CD8-positive, alpha-beta memory T cell (primary cell): ENCODE data around the gene IL17C. TPM values are rescaled to one million over a fixed set of nuclear protein-coding genes. Genes with fewer than 3 reads are reported as not detected.

Experiments
- CTCF ChIA-PET: fragments of 350-600 bp; sonication (Branson Sonifier 250); formaldehyde crosslinking; loops from one replicate; lab custom pipeline; 2021; ENCODE audit warnings: antibody characterized with exemption; lab: Charles Lee
- POLR2A ChIA-PET: fragments of 350-600 bp; sonication (Branson Sonifier 250); formaldehyde crosslinking; loops from one replicate; lab custom pipeline; 2021; ENCODE audit warnings: antibody characterized with exemption; lab: Charles Lee
- DNase-seq, 5 donors: peaks; one replicate each; pipeline versions ENCODE4 v3.0.0 to v3.0.0-alpha.2; 2020 to 2022; ENCODE audit warnings: mixed read lengths in 1 of 5
- H3K27ac ChIP-seq: one replicate; pipeline ENCODE4 v1.7.0; 2013; ENCODE audit warnings: low read depth, mild to moderate bottlenecking, low read length, moderate library complexity
- H3K27me3 ChIP-seq: 2 replicates; pipeline ENCODE4 v1.7.0; 2013; ENCODE audit warnings: low read length, mild to moderate bottlenecking; ENCODE audit not compliant: insufficient read depth, poor library complexity, severe bottlenecking
- H3K36me3 ChIP-seq: 2 replicates; pipeline ENCODE4 v1.7.0; 2013; ENCODE audit warnings: mild to moderate bottlenecking, low read length, moderate library complexity; ENCODE audit not compliant: insufficient read depth
- H3K4me1 ChIP-seq: 2 replicates; pipeline ENCODE4 v1.7.0; 2013; ENCODE audit warnings: mild to moderate bottlenecking, low read length, moderate library complexity; ENCODE audit not compliant: insufficient read depth
- H3K4me3 ChIP-seq: 2 replicates; pipeline ENCODE4 v1.7.0; 2013; ENCODE audit warnings: mild to moderate bottlenecking, low read length
- H3K9me3 ChIP-seq: 2 replicates; pipeline ENCODE4 v1.7.0; 2013; ENCODE audit warnings: mild to moderate bottlenecking, low read length
- H3K27ac Mint-ChIP-seq, 8 donors: one replicate each; pipeline ENCODE4 v1.8.0; 2020 to 2021; ENCODE audit warnings: mixed read lengths in 8 of 8, mild to moderate bottlenecking in 6 of 8, inconsistent platforms in 3 of 8, moderate library complexity in 3 of 8
- H3K27me3 Mint-ChIP-seq, 2 donors: one replicate each; pipeline ENCODE4 v1.8.0; 2020 to 2021; ENCODE audit warnings: mixed read lengths in 2 of 2, mild to moderate bottlenecking in 1 of 2, moderate library complexity in 1 of 2
- H3K36me3 Mint-ChIP-seq, 3 donors: one replicate each; pipeline ENCODE4 v1.8.0; 2020 to 2021; ENCODE audit warnings: mixed read lengths in 3 of 3, inconsistent platforms in 1 of 3, mild to moderate bottlenecking in 1 of 3
- H3K4me1 Mint-ChIP-seq, 3 donors: one replicate each; pipeline ENCODE4 v1.8.0; 2020 to 2021; ENCODE audit warnings: mixed read lengths in 3 of 3, inconsistent platforms in 1 of 3, mild to moderate bottlenecking in 1 of 3
- H3K4me3 Mint-ChIP-seq, 7 donors: one replicate each; pipeline ENCODE4 v1.8.0; 2020 to 2021; ENCODE audit warnings: mixed read lengths in 7 of 7, mild to moderate bottlenecking in 6 of 7, moderate library complexity in 4 of 7, inconsistent platforms in 2 of 7
- H3K9me3 Mint-ChIP-seq, 5 donors: one replicate each; pipeline ENCODE4 v1.8.0; 2020 to 2022; ENCODE audit warnings: mixed read lengths in 5 of 5, mild to moderate bottlenecking in 3 of 5, moderate library complexity in 2 of 5, inconsistent platforms in 1 of 5
- polyA plus RNA-seq: library from polyadenylated mRNA; unstranded; fragments of 300-500 nt; fragmentation: Illumina TruSeq; gene quantifications from one replicate; pipeline ENCODE4 v1.2.3, GENCODE V29; 2021
- total RNA-seq, 2 experiments: library from RNA; stranded (reverse); gene quantifications; one replicate each; pipeline ENCODE4 v1.2.3, GENCODE V29; 2021

Gene IL17C
- total and polyA plus RNA-seq, 3 experiments from 2014 or later = 0.22 TPM; not detected in 2

DNA sequence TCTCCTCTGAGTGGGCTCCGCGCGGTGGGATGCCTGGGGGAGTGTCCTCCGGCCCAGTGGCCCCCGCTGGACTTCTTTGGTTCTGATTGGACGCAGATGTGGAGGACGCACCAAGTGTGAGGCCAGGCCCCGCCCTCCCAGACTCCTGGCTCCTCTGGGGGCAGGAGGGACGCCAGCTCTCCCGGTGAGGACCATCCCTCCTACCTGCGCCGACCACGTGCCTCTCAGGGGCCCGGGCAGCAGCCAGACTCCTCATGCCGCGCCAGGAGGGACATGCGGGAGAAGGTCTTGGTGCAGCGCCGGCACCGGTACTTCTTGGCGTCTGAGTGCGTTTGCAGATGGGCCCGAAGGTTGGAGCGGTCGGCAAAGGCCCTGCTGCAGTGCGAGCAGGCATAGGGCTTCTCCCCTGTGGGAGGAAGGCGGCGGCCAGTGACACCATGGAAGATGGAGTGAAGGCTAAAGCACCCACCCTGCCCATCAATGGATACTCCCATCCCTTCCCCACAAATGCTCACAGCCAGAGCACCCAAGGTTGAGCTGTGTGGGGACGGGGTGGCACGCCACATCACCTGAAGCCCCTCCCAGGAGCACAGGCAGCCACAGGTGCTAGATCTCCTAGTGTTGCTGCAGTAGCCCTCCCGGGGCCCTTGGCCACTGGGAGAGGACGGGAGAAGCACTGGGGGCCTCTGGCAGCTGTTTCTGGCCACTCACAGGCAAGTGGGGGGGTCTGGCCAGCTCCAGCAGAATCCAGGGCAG is 40.0 kb downstream of the IL17C start:
- no peak for DNase-seq
- Mint-ChIP-seq H3K27me3 (no peaks in the 10 kb centered on the region), H3K9me3 (no peaks in the 10 kb centered on the region), H3K4me1 (peaks cover 17 to 26% (median 20%) of the 10 kb centered on the region in 3 donors), H3K4me3 (peak overlapping the region in 1 of 7 donors; percentile 54), H3K36me3 (peaks cover 0 to 52% (median 0%) of the 10 kb centered on the region in 3 donors), H3K27ac (no peak overlapping the region)
- Histone ChIP-seq H3K4me1 (peaks cover 22% of the 10 kb centered on the region), H3K4me3 (no peak overlapping the region), H3K27ac (no peak overlapping the region), H3K27me3 (no peaks in the 10 kb centered on the region), H3K9me3 (no peaks in the 10 kb centered on the region), H3K36me3 (peaks cover 21% of the 10 kb centered on the region)
- POLR2A ChIA-PET = no interaction called here
- CTCF ChIA-PET = interaction anchor here (1.4 kb wide), 1 partner anchor 59 kb away, joined by 3 read pairs; no protein-coding TSS in a partner anchor

DNA sequence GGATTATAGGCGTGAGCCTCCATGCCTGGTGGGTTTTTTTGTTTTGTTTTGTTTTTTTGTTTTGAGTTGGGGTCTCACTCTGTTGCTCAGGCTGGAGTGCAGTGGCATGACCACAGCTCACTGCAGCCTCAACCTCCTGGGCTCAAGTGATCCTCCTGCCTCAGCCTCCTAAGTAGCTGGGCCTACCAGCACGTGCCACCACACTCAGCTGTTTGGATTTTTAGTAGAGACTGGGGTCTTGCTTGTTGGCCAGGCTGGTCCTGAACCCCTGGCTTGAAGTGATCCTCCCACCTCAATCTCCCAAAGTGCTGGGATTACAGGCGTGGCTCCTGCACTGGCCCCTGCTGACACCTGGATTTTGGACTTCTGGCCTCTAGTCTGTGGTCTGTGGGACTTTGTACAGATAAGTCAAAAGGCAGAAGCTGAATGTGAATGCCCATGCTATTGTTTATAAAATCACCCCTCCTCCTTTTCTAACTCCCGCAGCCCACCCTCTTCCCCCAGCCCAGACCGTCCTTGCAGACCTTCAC is 42.2 kb downstream of the IL17C start:
- Mint-ChIP-seq H3K27me3 (no peaks in the 10 kb centered on the region), H3K4me1 (peaks cover 28 to 46% (median 29%) of the 10 kb centered on the region in 3 donors), H3K4me3 (peak overlapping the region in 5 of 7 donors; percentile 76 to 88 (median 82)), H3K36me3 (peaks cover 0 to 45% (median 0%) of the 10 kb centered on the region in 3 donors), H3K27ac (peak overlapping the region; percentile 54 to 98 (median 92)), H3K9me3 (no peaks in the 10 kb centered on the region)
- Histone ChIP-seq H3K4me1 (peaks cover 43% of the 10 kb centered on the region), H3K4me3 (no peak overlapping the region), H3K27me3 (no peaks in the 10 kb centered on the region), H3K27ac (no peak overlapping the region), H3K9me3 (no peaks in the 10 kb centered on the region), H3K36me3 (peaks cover 21% of the 10 kb centered on the region)
- POLR2A ChIA-PET = interaction anchor here (0.6 to 2.2 kb wide), 6 partner anchors 25 to 60 kb away, joined by 3 to 9 read pairs (median 6); no protein-coding TSS in a partner anchor
- CTCF ChIA-PET = interaction anchor here (0.7 to 3.4 kb wide), 7 partner anchors 17 to 730 kb away, joined by 3 to 29 read pairs (median 3); no protein-coding TSS in a partner anchor
- no peak for DNase-seq

DNA sequence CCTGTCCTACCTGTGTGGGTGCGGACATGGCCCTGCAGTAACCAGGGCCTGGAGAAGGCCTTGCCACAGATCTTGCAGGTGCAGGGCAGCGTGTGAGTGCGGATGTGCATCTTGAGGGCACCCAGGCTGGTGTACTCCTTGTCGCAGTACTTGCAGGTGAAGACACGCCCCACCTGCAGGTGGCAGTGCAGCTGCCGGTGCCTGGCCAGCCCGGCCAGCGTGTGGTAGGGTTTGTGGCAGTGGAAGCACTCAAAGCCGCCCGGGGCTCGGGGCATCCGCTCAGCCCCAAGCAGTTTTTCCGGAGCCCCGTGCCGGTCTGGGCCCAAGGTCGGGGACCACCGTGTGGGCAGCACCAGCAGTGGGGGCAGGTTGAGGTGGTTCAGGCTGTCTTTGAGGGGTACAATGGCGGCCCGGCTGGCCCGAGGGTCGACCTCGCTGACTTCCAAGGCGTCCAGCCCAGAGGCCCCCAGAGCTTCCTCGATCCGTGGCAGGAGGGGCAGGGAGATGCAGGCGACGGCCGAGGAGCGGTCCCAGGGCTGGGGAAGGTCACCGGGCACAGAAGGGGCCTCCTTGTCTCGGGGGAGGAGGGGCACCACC is 42.8 kb downstream of the IL17C start:
- no peaks in the 10 kb centered on the region for H3K9me3 ChIP-seq
- no peaks in the 10 kb centered on the region for H3K9me3 Mint-ChIP-seq
- H3K36me3 ChIP-seq = peaks cover 21% of the 10 kb centered on the region
- H3K27me3 ChIP-seq = no peaks in the 10 kb centered on the region
- ChIA-PET POLR2A (interaction anchor here (0.6 to 2.2 kb wide), 4 partner anchors 21 to 61 kb away, joined by 3 to 6 read pairs (median 4); no protein-coding TSS in a partner anchor), CTCF (interaction anchor here (1.5 to 3.4 kb wide), 4 partner anchors 20 to 28 kb away, joined by 3 to 29 read pairs (median 4); no protein-coding TSS in a partner anchor)
- peaks cover 0 to 43% (median 0%) of the 10 kb centered on the region in 3 donors for H3K36me3 Mint-ChIP-seq
- H3K27ac Mint-ChIP-seq = peak overlapping the region; percentile 88 to 98 (median 94)
- H3K4me3 Mint-ChIP-seq = peak overlapping the region; percentile 76 to 88 (median 82)
- H3K4me1 ChIP-seq = peaks cover 45% of the 10 kb centered on the region
- H3K27me3 Mint-ChIP-seq = no peaks in the 10 kb centered on the region
- peaks cover 28 to 46% (median 29%) of the 10 kb centered on the region in 3 donors for H3K4me1 Mint-ChIP-seq
- no peak overlapping the region for H3K27ac ChIP-seq
- DNase-seq = peak in 4 of 5 donors; percentile 44 to 71 (median 52)
- H3K4me3 ChIP-seq = peak overlapping the region; percentile 26

DNA sequence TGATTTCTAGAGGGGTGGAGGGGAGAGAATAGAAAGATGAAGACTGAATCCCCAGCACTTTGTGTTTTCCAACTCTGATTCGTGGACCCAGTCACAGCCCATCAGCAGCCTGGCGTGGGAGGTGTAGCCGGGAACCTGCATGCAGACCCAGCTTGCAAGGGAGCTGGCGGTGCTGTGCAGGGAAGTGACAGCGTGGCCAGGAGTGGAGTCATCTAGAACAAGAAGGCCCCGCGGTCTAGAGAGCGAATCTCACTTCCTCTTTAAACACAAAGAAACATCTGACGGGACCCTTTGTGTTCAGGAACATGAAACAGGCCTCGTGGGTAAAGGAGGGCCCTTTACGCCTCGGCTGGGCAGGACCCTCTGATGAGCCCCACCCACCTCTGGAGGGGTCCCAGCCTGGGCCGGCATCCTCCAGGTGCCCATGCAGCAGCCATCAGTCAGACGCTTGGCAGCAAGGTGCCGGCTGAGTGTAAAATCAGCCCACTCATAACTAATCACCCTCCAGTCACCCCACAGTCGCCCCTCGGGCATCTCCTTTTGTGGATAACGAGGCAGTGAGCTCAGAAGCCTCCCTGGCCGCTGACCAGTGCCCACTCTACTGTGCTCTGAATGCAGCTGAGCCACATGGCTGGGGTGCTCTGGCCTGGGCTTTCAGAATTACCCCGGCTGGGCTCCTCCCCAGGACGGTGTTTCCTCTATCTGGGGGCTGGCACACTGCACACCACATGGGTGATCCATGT is 43.5 kb downstream of the IL17C start:
- ChIA-PET CTCF (interaction anchor here (1.5 to 3.4 kb wide), 4 partner anchors 19 to 27 kb away, joined by 3 to 29 read pairs (median 4); no protein-coding TSS in a partner anchor), POLR2A (interaction anchor here (0.6 to 2.2 kb wide), 3 partner anchors 21 to 62 kb away, joined by 3 to 6 read pairs (median 3); no protein-coding TSS in a partner anchor)
- Mint-ChIP-seq H3K4me3 (peak overlapping the region; percentile 76 to 88 (median 82)), H3K36me3 (peaks cover 0 to 38% (median 0%) of the 10 kb centered on the region in 3 donors), H3K27me3 (no peaks in the 10 kb centered on the region), H3K4me1 (peaks cover 28 to 46% (median 29%) of the 10 kb centered on the region in 3 donors), H3K27ac (peak overlapping the region; percentile 88 to 98 (median 94)), H3K9me3 (no peaks in the 10 kb centered on the region)
- no peaks in the 10 kb centered on the region for H3K9me3 ChIP-seq
- peak overlapping the region; percentile 26 for H3K4me3 ChIP-seq
- H3K27me3 ChIP-seq = no peaks in the 10 kb centered on the region
- peaks cover 49% of the 10 kb centered on the region for H3K4me1 ChIP-seq
- DNase-seq = peak in 3 of 5 donors; percentile 47 to 73 (median 71)
- H3K36me3 ChIP-seq = peaks cover 21% of the 10 kb centered on the region
- no peak overlapping the region for H3K27ac ChIP-seq

DNA sequence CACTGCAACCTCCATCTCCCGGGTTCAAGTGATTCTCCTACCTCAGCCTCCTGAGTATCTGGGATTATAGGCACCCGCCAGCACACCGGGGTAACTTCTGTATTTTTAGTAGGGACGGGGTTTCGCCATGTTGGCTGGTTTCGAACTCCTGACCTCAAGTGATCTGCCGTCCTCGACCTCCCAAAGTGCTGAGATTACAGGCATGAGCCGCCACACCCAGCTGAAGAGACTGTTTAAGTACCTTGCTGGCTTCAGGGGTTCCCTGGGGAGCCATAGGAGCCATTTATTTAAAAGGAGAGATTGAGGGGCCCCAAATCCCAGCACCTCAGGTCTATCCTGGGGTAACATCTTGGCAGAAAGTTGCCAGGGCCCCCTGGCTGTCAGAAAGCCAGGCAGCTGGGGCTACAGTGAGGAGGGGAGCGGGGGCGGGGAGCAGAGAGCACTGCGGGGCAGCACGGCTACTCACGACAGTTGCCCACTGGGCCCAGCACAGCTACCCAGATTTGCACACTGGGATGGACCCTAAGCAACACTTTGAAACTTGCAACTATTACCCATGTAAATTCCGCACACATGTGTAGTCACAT is 46.3 kb downstream of the IL17C start:
- ChIA-PET POLR2A (interaction anchor here (0.6 kb wide), 1 partner anchor 23 kb away, joined by 3 read pairs; no protein-coding TSS in a partner anchor), CTCF (interaction anchor here (0.8 to 2.2 kb wide), 15 partner anchors 11 to 173 kb away, joined by 3 to 26 read pairs (median 4); partner anchors contain the start of genes MVD and TRAPPC2L)
- H3K4me3 Mint-ChIP-seq = peak overlapping the region; percentile 80 to 94 (median 84)
- H3K36me3 ChIP-seq = peaks cover 7% of the 10 kb centered on the region
- DNase-seq = no peak
- peaks cover 28 to 67% (median 29%) of the 10 kb centered on the region in 3 donors for H3K4me1 Mint-ChIP-seq
- H3K4me1 ChIP-seq = peaks cover 54% of the 10 kb centered on the region
- no peaks in the 10 kb centered on the region for H3K9me3 Mint-ChIP-seq
- H3K27ac ChIP-seq = no peak overlapping the region
- peak overlapping the region in 7 of 8 donors; percentile 12 to 98 (median 76) for H3K27ac Mint-ChIP-seq
- H3K27me3 ChIP-seq = no peaks in the 10 kb centered on the region
- H3K27me3 Mint-ChIP-seq = no peaks in the 10 kb centered on the region
- H3K9me3 ChIP-seq = no peaks in the 10 kb centered on the region
- peak overlapping the region; percentile 81 for H3K4me3 ChIP-seq
- peaks cover 0 to 16% (median 0%) of the 10 kb centered on the region in 3 donors for H3K36me3 Mint-ChIP-seq

DNA sequence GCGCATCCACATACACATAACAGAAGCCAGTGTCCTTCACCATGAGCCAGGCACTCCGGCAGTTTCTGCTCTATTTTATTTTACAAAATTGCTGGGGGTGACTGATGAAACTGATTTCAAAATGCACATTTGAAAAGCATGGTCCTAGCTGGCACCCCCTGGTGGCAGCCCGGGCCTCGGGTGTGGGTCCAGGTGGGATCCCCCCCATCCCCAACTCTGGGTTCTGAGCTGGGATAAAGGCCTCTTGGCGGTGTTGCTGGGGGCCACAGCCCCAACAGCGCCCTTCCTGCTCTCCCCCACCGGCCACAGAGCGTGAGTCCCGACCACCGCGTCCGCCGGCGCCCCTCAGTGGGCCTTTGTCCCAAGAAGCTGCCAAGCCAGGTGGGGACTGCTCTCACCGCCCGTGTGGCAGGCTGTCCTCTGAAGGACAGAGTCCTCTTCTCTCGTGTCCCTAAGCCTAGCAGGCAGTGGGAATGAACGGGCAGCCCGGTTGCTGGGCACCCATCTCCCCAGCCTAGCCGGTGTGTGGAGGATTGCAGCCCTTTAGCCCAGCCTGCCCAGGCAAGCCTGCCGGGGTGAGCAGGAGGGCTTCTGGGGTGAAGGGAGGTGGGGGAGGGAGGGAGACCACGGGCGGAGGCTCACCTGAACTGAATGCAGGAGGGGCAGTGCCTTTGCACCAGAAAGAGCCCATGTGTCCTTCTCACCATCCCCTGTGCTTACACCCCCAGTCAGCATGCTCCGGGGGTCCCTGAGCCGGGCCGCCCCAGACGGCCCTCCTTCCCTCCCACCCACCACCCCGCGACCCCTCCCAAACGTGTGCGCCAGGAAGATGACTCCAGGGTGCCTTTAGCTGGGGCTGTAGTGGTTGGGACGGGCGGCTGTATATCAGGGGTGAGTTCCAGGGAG is 47.0 kb downstream of the IL17C start:
- no peaks in the 10 kb centered on the region for H3K27me3 ChIP-seq
- peaks cover 6% of the 10 kb centered on the region for H3K36me3 ChIP-seq
- Mint-ChIP-seq H3K4me3 (peak overlapping the region; percentile 80 to 94 (median 84)), H3K36me3 (peaks cover 0 to 12% (median 0%) of the 10 kb centered on the region in 3 donors), H3K27me3 (no peaks in the 10 kb centered on the region), H3K27ac (peak overlapping the region; percentile 31 to 98 (median 75)), H3K9me3 (no peaks in the 10 kb centered on the region), H3K4me1 (peaks cover 30 to 68% (median 32%) of the 10 kb centered on the region in 3 donors)
- no peaks in the 10 kb centered on the region for H3K9me3 ChIP-seq
- DNase-seq = peak in 4 of 5 donors; percentile 45 to 76 (median 56)
- peaks cover 60% of the 10 kb centered on the region for H3K4me1 ChIP-seq
- ChIA-PET CTCF (interaction anchor here (0.8 to 2.2 kb wide), 16 partner anchors 10 to 172 kb away, joined by 3 to 26 read pairs (median 4); partner anchors contain the start of genes MVD and TRAPPC2L), POLR2A (interaction anchor here (0.6 to 1.1 kb wide), 3 partner anchors 18 to 22 kb away, joined by 3 read pairs; no protein-coding TSS in a partner anchor)
- H3K4me3 ChIP-seq = peak overlapping the region; percentile 81
- peak overlapping the region; percentile 70 for H3K27ac ChIP-seq
